Parathyroid adenoma (tissue), 2 donors: ENCODE data around the gene FRMD4A.
A peak's percentile ranks its signal among the peaks of the same experiment; 100 is the strongest.
"Not testable (repeated sequence)": the region's sequence is repeated elsewhere in the genome, so short reads cannot be mapped to it uniquely, and the experiment has no call there.

Source experiments
- H2AFZ ChIP-seq: fragments of 300-600 bp; sonication (generic); one replicate; pipeline ENCODE4 v1.7.0; 2017; ENCODE audit warnings: antibody characterized with exemption, mild to moderate bottlenecking
- H3K27ac ChIP-seq: fragments of 300-600 bp; sonication (generic); one replicate; pipeline ENCODE4 v1.7.0; 2017
- H3K27me3 ChIP-seq: fragments of 300-600 bp; sonication (generic); one replicate; pipeline ENCODE4 v1.7.0; 2017; ENCODE audit warnings: low read length; ENCODE audit not compliant: control insufficient read depth, insufficient read depth
- H3K36me3 ChIP-seq: fragments of 300-600 bp; sonication (generic); one replicate; pipeline ENCODE4 v1.7.0; 2017; ENCODE audit warnings: low read length; ENCODE audit not compliant: control insufficient read depth, insufficient read depth
- H3K4me1 ChIP-seq: fragments of 300-600 bp; sonication (generic); one replicate; pipeline ENCODE4 v1.7.0; 2017; ENCODE audit warnings: control low read depth
- H3K4me2 ChIP-seq: fragments of 300-600 bp; sonication (generic); one replicate; pipeline ENCODE4 v1.7.0; 2017; ENCODE audit warnings: low read length
- H3K4me3 ChIP-seq: fragments of 300-600 bp; sonication (generic); one replicate; pipeline ENCODE4 v1.7.0; 2017; ENCODE audit warnings: low read depth, low read length
- H3K79me2 ChIP-seq: fragments of 300-600 bp; sonication (generic); one replicate; pipeline ENCODE4 v1.7.0; 2017; ENCODE audit warnings: control low read depth
- H3K9ac ChIP-seq: fragments of 300-600 bp; sonication (generic); one replicate; pipeline ENCODE4 v1.7.0; 2017; ENCODE audit warnings: mild to moderate bottlenecking
- H3K9me3 ChIP-seq: fragments of 300-600 bp; sonication (generic); one replicate; pipeline ENCODE4 v1.7.0; 2017; ENCODE audit warnings: low read length; ENCODE audit not compliant: control insufficient read depth
- CTCF ChIP-seq: fragments of 300-600 bp; sonication (generic); IDR thresholded peaks from one replicate; pipeline ENCODE4 v1.7.0; 2017; ENCODE audit warnings: antibody characterized with exemption, mild to moderate bottlenecking
- donor health status: primary hyperparathyroidism.

The FRMD4A gene

GRCh38 chr10:13837966-13838365, 492.8 kb downstream of the FRMD4A start:
- Histone ChIP-seq H3K4me1 (peaks cover 3% of the 10 kb centered on the region), H3K27ac (no peak overlapping the region)

DNA sequence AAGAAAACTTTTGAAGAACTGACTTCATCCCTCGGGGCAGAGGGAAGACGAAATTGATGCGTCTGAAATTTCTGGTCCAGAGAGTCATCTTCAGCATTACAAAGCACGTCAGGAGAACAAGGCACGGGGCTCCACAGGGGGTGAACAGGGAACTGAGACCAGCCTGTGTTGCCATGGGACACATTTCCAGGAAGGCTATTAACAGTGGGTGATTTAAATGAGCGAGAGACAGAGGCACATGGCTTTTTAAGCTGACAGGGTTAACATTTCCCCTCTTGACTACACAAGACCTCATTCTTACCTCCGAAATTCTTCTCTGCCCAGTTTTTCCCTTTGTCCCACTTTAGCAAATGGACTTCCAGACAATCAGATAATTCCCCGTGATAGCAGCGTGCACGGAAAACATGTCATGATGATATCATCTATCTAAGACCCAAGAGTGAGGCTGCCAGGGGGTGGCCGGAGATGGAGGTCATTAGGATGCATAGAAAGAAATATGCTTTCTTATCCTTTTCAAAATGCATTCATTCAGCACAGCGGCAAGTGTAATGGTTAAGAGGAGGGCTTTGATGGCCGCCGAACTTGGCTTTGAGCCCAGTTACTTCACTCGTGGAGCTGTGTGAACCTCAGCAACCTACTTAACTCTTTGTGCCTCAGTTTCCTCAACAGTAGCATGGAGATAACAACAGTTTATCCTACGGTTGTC, 496.0 kb downstream of the FRMD4A start:
- Histone ChIP-seq H3K4me2 (peak overlapping the region; percentile 31), H3K36me3 (no peaks in the 10 kb centered on the region), H3K9ac (no peak overlapping the region), H3K9me3 (no peaks in the 10 kb centered on the region), H2AFZ (peak overlapping the region; percentile 42), H3K4me3 (no peak overlapping the region), H3K27ac (peak overlapping the region; percentile 15), H3K79me2 (no peaks in the 10 kb centered on the region), H3K27me3 (no peaks in the 10 kb centered on the region), H3K4me1 (peaks cover 3% of the 10 kb centered on the region)
- no peak for TF ChIP-seq CTCF

More at GRCh38 chr10:13837966-13838365, 492.8 kb downstream of the FRMD4A start:
- no peaks in the 10 kb centered on the region for H3K79me2 ChIP-seq
- H3K4me2 ChIP-seq, result no peak overlapping the region
- H2AFZ ChIP-seq, result no peak overlapping the region
- no peaks in the 10 kb centered on the region for H3K9me3 ChIP-seq
- no peaks in the 10 kb centered on the region for H3K27me3 ChIP-seq
- no peak overlapping the region for H3K9ac ChIP-seq
- H3K36me3 ChIP-seq, result no peaks in the 10 kb centered on the region
- H3K4me3 ChIP-seq, result no peak overlapping the region
- TF ChIP-seq CTCF, result no peak

- Histone ChIP-seq H3K79me2 (no peaks in the 10 kb centered on the region), H3K27ac (peak overlapping the region; percentile 19), H3K4me3 (no peak overlapping the region), H2AFZ (no peak overlapping the region), H3K4me1 (no peaks in the 10 kb centered on the region), H3K4me2 (no peak overlapping the region), H3K27me3 (no peaks in the 10 kb centered on the region), H3K9ac (no peak overlapping the region), H3K36me3 (no peaks in the 10 kb centered on the region), H3K9me3 (no peaks in the 10 kb centered on the region)
- no peak for TF ChIP-seq CTCF
Observed at GRCh38 chr10:13831711-13832141, 499.0 kb downstream of the FRMD4A start.

DNA sequence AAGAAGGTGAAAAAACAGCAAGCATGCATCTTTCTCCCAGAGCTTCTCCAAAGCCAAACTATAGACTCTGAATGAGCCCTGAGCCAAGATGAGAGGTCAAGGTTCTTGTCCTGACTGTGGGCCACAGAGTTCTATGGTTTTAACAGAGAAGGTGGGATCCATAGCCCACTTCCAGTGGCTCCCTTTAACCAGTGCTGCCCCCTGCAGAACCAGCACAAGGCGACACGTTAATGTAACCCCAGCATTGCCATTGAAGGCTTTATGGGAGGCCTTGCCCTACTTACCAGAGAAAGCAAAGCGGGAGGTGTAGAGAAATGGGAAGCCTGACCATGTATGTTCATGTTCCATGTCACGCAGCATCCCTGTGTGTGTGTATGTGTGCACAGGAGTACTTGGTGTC, 500.3 kb downstream of the FRMD4A start:
- TF ChIP-seq CTCF, result no peak
- Histone ChIP-seq H3K27ac (no peak overlapping the region), H3K4me3 (no peak overlapping the region), H3K36me3 (no peaks in the 10 kb centered on the region), H2AFZ (no peak overlapping the region), H3K9me3 (no peaks in the 10 kb centered on the region), H3K4me2 (no peak overlapping the region), H3K27me3 (no peaks in the 10 kb centered on the region), H3K4me1 (no peaks in the 10 kb centered on the region), H3K9ac (no peak overlapping the region), H3K79me2 (no peaks in the 10 kb centered on the region)

DNA sequence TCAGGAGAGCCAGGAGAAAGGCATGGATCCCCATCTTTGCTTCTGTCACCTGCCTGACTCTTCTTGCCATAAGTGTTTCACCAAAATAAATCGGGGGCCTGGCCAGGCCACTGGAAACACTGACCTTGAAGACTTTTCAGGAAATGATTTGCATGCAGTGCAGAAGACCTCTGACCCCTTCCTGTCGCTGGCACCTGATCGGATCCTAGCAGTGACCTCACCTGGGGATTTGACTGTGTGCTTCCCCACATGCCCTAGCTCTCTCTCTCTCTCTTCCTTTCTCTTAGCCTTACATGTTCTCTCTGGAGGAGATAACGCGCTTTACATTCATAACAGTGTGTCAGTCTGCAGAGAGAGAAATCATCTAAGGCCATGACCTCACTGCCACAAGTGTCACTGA, 500.9 kb downstream of the FRMD4A start:
- no peak overlapping the region for H3K4me3 ChIP-seq
- H3K4me1 ChIP-seq, result no peaks in the 10 kb centered on the region
- TF ChIP-seq CTCF, result no peak

DNA sequence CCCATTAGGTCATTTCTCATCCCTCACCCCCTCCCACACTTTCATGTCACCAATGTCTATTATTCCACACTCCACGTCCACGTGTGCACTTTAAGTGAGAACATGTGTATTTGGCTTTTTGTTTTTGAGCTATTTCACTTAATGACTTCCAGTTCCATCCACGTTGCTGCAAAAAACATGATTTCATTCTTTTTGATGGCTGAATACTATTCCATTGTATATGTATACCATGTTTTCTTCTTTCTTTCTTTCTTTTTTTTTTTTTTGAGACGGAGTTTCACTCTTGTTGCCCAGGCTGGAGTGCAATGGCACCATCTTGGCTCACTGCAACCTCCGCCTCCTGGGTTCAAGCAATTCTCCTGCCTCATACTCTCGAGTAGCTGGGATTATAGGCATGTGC, 502.4 kb downstream of the FRMD4A start:
- not testable (repeated sequence) for H3K27me3 ChIP-seq, H3K9ac ChIP-seq, H3K4me1 ChIP-seq, H3K9me3 ChIP-seq, H3K4me3 ChIP-seq, H2AFZ ChIP-seq, H3K36me3 ChIP-seq, H3K4me2 ChIP-seq, H3K27ac ChIP-seq, H3K79me2 ChIP-seq

More for the DNA sequence above, 500.9 kb downstream of the FRMD4A start:
- H3K4me2 ChIP-seq, result no peak overlapping the region
- no peak overlapping the region for H2AFZ ChIP-seq
- no peaks in the 10 kb centered on the region for H3K79me2 ChIP-seq
- H3K27me3 ChIP-seq, result no peaks in the 10 kb centered on the region
- H3K36me3 ChIP-seq, result no peaks in the 10 kb centered on the region
- H3K9ac ChIP-seq, result no peak overlapping the region
- no peak overlapping the region for H3K27ac ChIP-seq
- no peaks in the 10 kb centered on the region for H3K9me3 ChIP-seq
